Epithelial cell of esophagus (primary cell): ENCODE data around the gene TMEM108.

Experiments
- DNase-seq: peaks from one replicate; pipeline ENCODE4 v3.0.0; 2010; ENCODE audit warnings: low read depth
- H3K4me3 ChIP-seq: 2 replicates; pipeline ENCODE4 v1.5.1; 2011; ENCODE audit warnings: mild to moderate bottlenecking, low read length, control low read depth
- CTCF ChIP-seq: IDR thresholded peaks from 2 replicates; pipeline ENCODE4 v1.5.1; 2011; ENCODE audit warnings: low read depth, mild to moderate bottlenecking, low read length, control low read depth, inconsistent platforms; ENCODE audit not compliant: insufficient read depth; ENCODE audit errors: missing control alignments

TMEM108 gene

GRCh38 chr3:133410191-133410892 is 372.2 kb downstream of the TMEM108 start:
- H3K4me3 ChIP-seq: no peak overlapping the region
- DNase-seq: no peak
- no peak for TF ChIP-seq CTCF

GRCh38 chr3:133412183-133413132 is 374.3 kb downstream of the TMEM108 start:
- no peak overlapping the region for H3K4me3 ChIP-seq
- TF ChIP-seq CTCF: no peak
- DNase-seq: no peak

GRCh38 chr3:133413161-133414020 is 375.2 kb downstream of the TMEM108 start:
- no peak for DNase-seq
- no peak for TF ChIP-seq CTCF
- no peak overlapping the region for H3K4me3 ChIP-seq

GRCh38 chr3:133414021-133414392 is 375.8 kb downstream of the TMEM108 start:
- H3K4me3 ChIP-seq: no peak overlapping the region
- no peak for TF ChIP-seq CTCF
- no peak for DNase-seq

- no peak for DNase-seq
- TF ChIP-seq CTCF: no peak
Observed at GRCh38 chr3:133418361-133418760, 380.2 kb downstream of the TMEM108 start.

GRCh38 chr3:133419151-133419909 is 381.1 kb downstream of the TMEM108 start:
- no peak for TF ChIP-seq CTCF
- H3K4me3 ChIP-seq: no peak overlapping the region
- DNase-seq: no peak

More at GRCh38 chr3:133418361-133418760, 380.2 kb downstream of the TMEM108 start:
- no peak overlapping the region for H3K4me3 ChIP-seq
